H1 (cell line): Measurements from ENCODE around the gene CIBAR2. TPM values are rescaled to one million over a fixed set of nuclear protein-coding genes. Genes with fewer than 3 reads are reported as not detected.

ENCODE experiments used
- CTCF ChIA-PET: fragments of 300-600 bp; sonication (Branson Sonifier 250); formaldehyde crosslinking; loops from one replicate; lab custom pipeline; 2021; ENCODE audit not compliant: partially characterized antibody; lab: Charles Lee
- POLR2A ChIA-PET: fragments of 300-600 bp; sonication (Branson Sonifier 250); formaldehyde crosslinking; loops from one replicate; lab custom pipeline; 2021; ENCODE audit warnings: inconsistent platforms; ENCODE audit not compliant: partially characterized antibody; lab: Charles Lee
- DNase-seq, 2 experiments: peaks; one replicate each; pipeline versions ENCODE4 v3.0.0 to v3.0.0-alpha.2; 2010 to 2022; ENCODE audit warnings: low spot score in 2 of 2, low read depth in 1 of 2, mixed read lengths in 1 of 2
- FAIRE-seq: peaks from 2 replicates; lab custom pipeline; 2011; peaks lifted over from hg19 to GRCh38; lab: Jason Lieb, UNC
- H2AFZ ChIP-seq: 2 replicates; pipeline ENCODE4 v1.8.1; 2012; ENCODE audit warnings: low read length, inconsistent platforms
- H2AK5ac ChIP-seq: 2 replicates; pipeline ENCODE4 v1.6.1; 2013; ENCODE audit warnings: low read depth, low read length
- H2BK120ac ChIP-seq: replicated peaks from 2 replicates; pipeline ENCODE3; 2013; ENCODE audit warnings: low read depth, low read length, inconsistent platforms
- H2BK12ac ChIP-seq: 2 replicates; pipeline ENCODE4 v1.6.1; 2013; ENCODE audit warnings: low read depth, low read length
- H2BK15ac ChIP-seq: 2 replicates; pipeline ENCODE4 v1.6.1; 2013; ENCODE audit warnings: low read length
- H2BK20ac ChIP-seq: 2 replicates; pipeline ENCODE4 v1.6.1; 2013; ENCODE audit warnings: low read length
- H2BK5ac ChIP-seq: 2 replicates; pipeline ENCODE4 v1.6.1; 2013; ENCODE audit warnings: low read depth, low read length
- H3K14ac ChIP-seq: 2 replicates; pipeline ENCODE4 v1.6.1; 2013; ENCODE audit warnings: inconsistent platforms; ENCODE audit not compliant: insufficient read length
- H3K18ac ChIP-seq: 2 replicates; pipeline ENCODE4 v1.6.1; 2013; ENCODE audit warnings: low read length; ENCODE audit errors: extremely low read depth
- H3K23ac ChIP-seq: 2 replicates; pipeline ENCODE4 v1.6.1; 2013; ENCODE audit warnings: inconsistent platforms; ENCODE audit not compliant: insufficient read length
- H3K23me2 ChIP-seq: 2 replicates; pipeline ENCODE4 v1.6.1; 2013; ENCODE audit warnings: low read depth, low read length
- H3K27ac ChIP-seq: 2 replicates; pipeline ENCODE4 v1.6.1; 2011; ENCODE audit warnings: low read depth, low read length, inconsistent platforms
- H3K27me3 ChIP-seq, 4 experiments: replicated peaks in 1 of 4; 1 replicate in 1 of 4; 2 replicates in 3 of 4; pipeline versions ENCODE4 v1.6.1 to v1.8.1; 2011 to 2013; ENCODE audit warnings: low read length in 3 of 4, mild to moderate bottlenecking in 3 of 4, inconsistent platforms in 2 of 4, mixed read lengths in 2 of 4, moderate library complexity in 1 of 4; ENCODE audit not compliant: control insufficient read depth in 3 of 4, insufficient read depth in 3 of 4; ENCODE audit errors: extremely low read depth in 1 of 4
- H3K36me3 ChIP-seq, 4 experiments: 2 replicates each; pipeline versions ENCODE4 v1.6.1 to v1.8.1; 2011 to 2013; ENCODE audit warnings: mild to moderate bottlenecking in 4 of 4, low read length in 3 of 4, moderate library complexity in 2 of 4, control low read depth in 1 of 4, inconsistent platforms in 1 of 4; ENCODE audit not compliant: insufficient read depth in 4 of 4, control insufficient read depth in 2 of 4
- H3K4ac ChIP-seq: replicated peaks from 2 replicates; pipeline ENCODE3; 2013; ENCODE audit warnings: low read length, low read depth, mixed read lengths, inconsistent platforms; ENCODE audit not compliant: insufficient read length
- H3K4me1 ChIP-seq, 4 experiments: replicated peaks in 1 of 4; 1 replicate in 1 of 4; 2 replicates in 3 of 4; pipeline versions ENCODE4 v1.6.1 to v1.8.1; 2011 to 2013; ENCODE audit warnings: low read length in 3 of 4, inconsistent platforms in 2 of 4, mixed read lengths in 1 of 4; ENCODE audit not compliant: insufficient read depth in 4 of 4, control insufficient read depth in 3 of 4
- H3K4me2 ChIP-seq, 2 experiments: 2 replicates each; pipeline versions ENCODE4 v1.6.1 to v1.8.1; 2011 to 2013; ENCODE audit warnings: low read depth in 2 of 2, low read length in 2 of 2, control low read depth in 1 of 2, inconsistent platforms in 1 of 2, mild to moderate bottlenecking in 1 of 2; ENCODE audit not compliant: insufficient read depth in 1 of 2
- H3K4me3 ChIP-seq, 4 experiments: fragments of 200-600, 300-600 bp in 1 of 4; sonication (generic), shearing (Covaris generic), sonication (Bioruptor Twin) in 1 of 4; 2 replicates each; pipeline versions ENCODE4 v1.5.1 to v1.8.1; 2011 to 2016; ENCODE audit warnings: low read length in 4 of 4, low read depth in 3 of 4, control low read depth in 2 of 4, inconsistent platforms in 2 of 4, mild to moderate bottlenecking in 2 of 4, mixed read lengths in 1 of 4, moderate library complexity in 1 of 4; ENCODE audit not compliant: insufficient read depth in 2 of 4; ENCODE audit errors: extremely low read depth in 1 of 4
- H3K56ac ChIP-seq: replicated peaks from 2 replicates; pipeline ENCODE3; 2013; ENCODE audit warnings: low read depth, mild to moderate bottlenecking, mixed read lengths, low read length, inconsistent platforms; ENCODE audit not compliant: insufficient read length
- H3K79me1 ChIP-seq: 2 replicates; pipeline ENCODE4 v1.6.1; 2013; ENCODE audit warnings: low read depth, low read length, control low read depth
- H3K79me2 ChIP-seq, 2 experiments: 2 replicates each; pipeline versions ENCODE4 v1.6.1 to v1.8.1; 2012 to 2013; ENCODE audit warnings: low read length in 2 of 2, mild to moderate bottlenecking in 2 of 2, inconsistent platforms in 1 of 2; ENCODE audit not compliant: insufficient read depth in 2 of 2, control insufficient read depth in 1 of 2
- H3K9ac ChIP-seq, 4 experiments: replicated peaks in 1 of 4; 1 replicate in 1 of 4; 2 replicates in 3 of 4; pipeline versions ENCODE4 v1.6.1 to v1.8.1; 2011 to 2013; ENCODE audit warnings: low read depth in 3 of 4, low read length in 3 of 4, control low read depth in 2 of 4, mild to moderate bottlenecking in 2 of 4, moderate library complexity in 2 of 4, inconsistent platforms in 1 of 4; ENCODE audit errors: extremely low read depth in 1 of 4
- H3K9me3 ChIP-seq, 2 experiments: 2 replicates each; pipeline versions ENCODE4 v1.6.1 to v1.8.1; 2012 to 2013; ENCODE audit warnings: mild to moderate bottlenecking in 2 of 2, moderate library complexity in 2 of 2, control low read depth in 1 of 2, inconsistent platforms in 1 of 2, low read depth in 1 of 2, low read length in 1 of 2, mixed read lengths in 1 of 2; ENCODE audit not compliant: insufficient read depth in 2 of 2
- H4K20me1 ChIP-seq, 2 experiments: replicated peaks in 1 of 2; 2 replicates each; pipeline versions ENCODE3 to v1.8.1; 2011 to 2013; ENCODE audit warnings: inconsistent platforms in 2 of 2, low read length in 2 of 2, mild to moderate bottlenecking in 1 of 2; ENCODE audit not compliant: insufficient read depth in 2 of 2, control insufficient read depth in 1 of 2
- H4K5ac ChIP-seq: 2 replicates; pipeline ENCODE4 v1.6.1; 2013; ENCODE audit warnings: low read length, low read depth, mixed read lengths, inconsistent platforms; ENCODE audit not compliant: insufficient read length
- H4K8ac ChIP-seq: 2 replicates; pipeline ENCODE4 v1.8.0; 2013; ENCODE audit warnings: mild to moderate bottlenecking, moderate library complexity, low read length, inconsistent platforms; ENCODE audit not compliant: insufficient read depth; ENCODE audit errors: extremely low read depth
- H4K91ac ChIP-seq: replicated peaks from 2 replicates; pipeline ENCODE3; 2013; ENCODE audit warnings: low read length, mixed read lengths, inconsistent platforms; ENCODE audit not compliant: insufficient read length
- CEBPB ChIP-seq: IDR thresholded peaks from 2 replicates; pipeline ENCODE4 v1.6.1; 2012; ENCODE audit warnings: low read depth, low read length
- GABPA ChIP-seq: IDR thresholded peaks from 2 replicates; pipeline ENCODE4 v1.6.1; 2011; ENCODE audit warnings: mild to moderate bottlenecking, low read length, moderate library complexity, borderline replicate concordance; ENCODE audit not compliant: insufficient read depth
- HDAC6 ChIP-seq: IDR thresholded peaks from one replicate; pipeline ENCODE4 v1.7.1; 2012; ENCODE audit warnings: low read depth, mild to moderate bottlenecking, inconsistent platforms, low read length, moderate library complexity
- WGBS, 2 experiments: shearing (Covaris generic) in 1 of 2; methylation state at CpG; one replicate each; pipeline versions ENCODE4 v1.1.6 to v1.1.7; 2013 to 2015; ENCODE audit warnings: low lambda C conversion rate in 2 of 2, mixed read lengths in 2 of 2, inconsistent platforms in 1 of 2, low coverage in 1 of 2, missing lambda C conversion rate in 1 of 2; ENCODE audit not compliant: insufficient replicate concordance in 2 of 2, insufficient coverage in 1 of 2, insufficient read length in 1 of 2; ENCODE audit errors: extremely low coverage in 1 of 2, missing lambda C conversion rate in 1 of 2; 5-methylcytosine and 5-hydroxymethylcytosine counted together
- polyA plus RNA-seq, 7 experiments: library from polyadenylated mRNA; depleted of rRNA in 3 of 7; stranded (reverse) in 5 of 7; unstranded in 2 of 7; fragments of >200 nt in 5 of 7; fragments of 200-250 nt in 2 of 7; gene quantifications; 1 replicate in 5 of 7; 2 replicates in 1 of 7; 4 replicates in 1 of 7; pipeline versions ENCODE4 v1.2.1 to v1.2.3, GENCODE V29; 2011 to 2013; ENCODE audit warnings: missing spikeins in 2 of 7, mixed read lengths in 2 of 7
- total RNA-seq: library from RNA; stranded (reverse); fragmentation: NEBNext Ultra II Directional; extraction: Animal tissue kit (Norgen Biotek cat#: 25700); gene quantifications from 2 replicates; pipeline ENCODE4 v1.2.1, GENCODE V29; 2021

The CIBAR2 gene
- total and polyA plus RNA-seq, 2 of the 8 experiments (the other 6 are each of a cell fraction or from before 2014, with no cell fraction given): 0.18 TPM; not detected in 1

GRCh38 chr16:85098565-85098964, 13.7 kb downstream of the CIBAR2 start:
- POLR2A ChIA-PET: no interaction called here
- WGBS, 2 experiments: 86% methylated on average over 10 of the region's 10 CpGs; no CpG with 5 or more reads in 1 of the 2 experiments
- no peak for FAIRE-seq

More at GRCh38 chr16:85098565-85098964, 13.7 kb downstream of the CIBAR2 start:
- H2BK12ac ChIP-seq: no peak overlapping the region
- H3K79me1 ChIP-seq: no peaks in the 10 kb centered on the region
- H3K14ac ChIP-seq: no peak overlapping the region
- CTCF ChIA-PET: interaction anchor here (0.5 to 1.4 kb wide), 5 partner anchors 10 to 126 kb away, joined by 3 to 5 read pairs (median 4); no protein-coding TSS in a partner anchor
- H3K56ac ChIP-seq: no peak overlapping the region
- H2AFZ ChIP-seq: no peak overlapping the region
- no peak overlapping the region for H3K23ac ChIP-seq
- H2BK5ac ChIP-seq: no peak overlapping the region
- H3K4me1 ChIP-seq: no peaks in the 10 kb centered on the region
- no peak overlapping the region; the same call in 1 of the 2 replicates for H3K18ac ChIP-seq
- H3K4ac ChIP-seq: no peak overlapping the region
- H3K9ac ChIP-seq: no peak overlapping the region
- H3K27ac ChIP-seq: no peak overlapping the region
- H3K36me3 ChIP-seq: no peaks in the 10 kb centered on the region; a peak in 1 of 8 replicates
- no peak overlapping the region for H2BK20ac ChIP-seq
- no peaks in the 10 kb centered on the region for H3K23me2 ChIP-seq
- 0 out of 7 replicates have a peak, but pooled peaks cover 0 to 2% (median 0%) of the 10 kb centered on the region in 4 experiments for H3K27me3 ChIP-seq
- H2BK15ac ChIP-seq: no peak overlapping the region
- no peak overlapping the region for H2AK5ac ChIP-seq
- H4K8ac ChIP-seq: no peak overlapping the region
- no peak overlapping the region for H4K91ac ChIP-seq
- no peak overlapping the region for H3K4me3 ChIP-seq
- no peak overlapping the region for H2BK120ac ChIP-seq
- H4K20me1 ChIP-seq: no peaks in the 10 kb centered on the region
- no peak for DNase-seq
- H3K79me2 ChIP-seq: no peaks in the 10 kb centered on the region
- no peak for TF ChIP-seq HDAC6
- peak; percentile 90 for TF ChIP-seq CEBPB
- TF ChIP-seq GABPA: no peak
- no peak overlapping the region for H3K4me2 ChIP-seq
- no peak overlapping the region for H4K5ac ChIP-seq
- no peaks in the 10 kb centered on the region for H3K9me3 ChIP-seq
